ENCODE results near the gene HGS. TPM values are rescaled to one million over a fixed set of nuclear protein-coding genes. Genes with fewer than 3 reads are reported as not detected.

HGS gene
- total RNA-seq, 1 experiment from 2014 or later, result 240 TPM

- H3K36me3 ChIP-seq (ENCODE audit: control insufficient read depth, insufficient read depth, low read length), result no peaks in the 10 kb centered on the region
- no peak overlapping the region for H3K4me3 ChIP-seq (ENCODE audit: low read depth in 2 of 2, low read length in 2 of 2)
- ATAC-seq, result no peak
- no peaks in the 10 kb centered on the region for H3K27me3 ChIP-seq (ENCODE audit: control insufficient read depth, insufficient read depth, low read length)
- no peak for DNase-seq (ENCODE audit: low read depth, low spot score)
- H3K9me3 ChIP-seq (ENCODE audit: control insufficient read depth, insufficient read depth, low read depth, low read length), result no peaks in the 10 kb centered on the region
- intact Hi-C loops (cut with micrococcal nuclease; ENCODE audit: unreplicated experiment), result no loop called here
- H3K4me1 ChIP-seq (ENCODE audit: control insufficient read depth, insufficient read depth, low read length), result peaks cover 7% of the 10 kb centered on the region
- TF ChIP-seq SIN3A (IDR thresholded peaks at IDR 0.05; ENCODE audit: borderline replicate concordance, insufficient read depth, low read depth, low read length), result no peak
- TF ChIP-seq, protein P1, sequence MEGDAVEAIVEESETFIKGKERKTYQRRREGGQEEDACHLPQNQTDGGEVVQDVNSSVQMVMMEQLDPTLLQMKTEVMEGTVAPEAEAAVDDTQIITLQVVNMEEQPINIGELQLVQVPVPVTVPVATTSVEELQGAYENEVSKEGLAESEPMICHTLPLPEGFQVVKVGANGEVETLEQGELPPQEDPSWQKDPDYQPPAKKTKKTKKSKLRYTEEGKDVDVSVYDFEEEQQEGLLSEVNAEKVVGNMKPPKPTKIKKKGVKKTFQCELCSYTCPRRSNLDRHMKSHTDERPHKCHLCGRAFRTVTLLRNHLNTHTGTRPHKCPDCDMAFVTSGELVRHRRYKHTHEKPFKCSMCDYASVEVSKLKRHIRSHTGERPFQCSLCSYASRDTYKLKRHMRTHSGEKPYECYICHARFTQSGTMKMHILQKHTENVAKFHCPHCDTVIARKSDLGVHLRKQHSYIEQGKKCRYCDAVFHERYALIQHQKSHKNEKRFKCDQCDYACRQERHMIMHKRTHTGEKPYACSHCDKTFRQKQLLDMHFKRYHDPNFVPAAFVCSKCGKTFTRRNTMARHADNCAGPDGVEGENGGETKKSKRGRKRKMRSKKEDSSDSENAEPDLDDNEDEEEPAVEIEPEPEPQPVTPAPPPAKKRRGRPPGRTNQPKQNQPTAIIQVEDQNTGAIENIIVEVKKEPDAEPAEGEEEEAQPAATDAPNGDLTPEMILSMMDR (IDR thresholded peaks at IDR 0.05), result no peak
- no peak for TF ChIP-seq POLR2AphosphoS5 (IDR thresholded peaks at IDR 0.05; ENCODE audit: low read depth, low read length)
- no peak for TF ChIP-seq TCF7L2 (IDR thresholded peaks at IDR 0.05; ENCODE audit: low read depth, low read length)
- TF ChIP-seq, protein P2, sequence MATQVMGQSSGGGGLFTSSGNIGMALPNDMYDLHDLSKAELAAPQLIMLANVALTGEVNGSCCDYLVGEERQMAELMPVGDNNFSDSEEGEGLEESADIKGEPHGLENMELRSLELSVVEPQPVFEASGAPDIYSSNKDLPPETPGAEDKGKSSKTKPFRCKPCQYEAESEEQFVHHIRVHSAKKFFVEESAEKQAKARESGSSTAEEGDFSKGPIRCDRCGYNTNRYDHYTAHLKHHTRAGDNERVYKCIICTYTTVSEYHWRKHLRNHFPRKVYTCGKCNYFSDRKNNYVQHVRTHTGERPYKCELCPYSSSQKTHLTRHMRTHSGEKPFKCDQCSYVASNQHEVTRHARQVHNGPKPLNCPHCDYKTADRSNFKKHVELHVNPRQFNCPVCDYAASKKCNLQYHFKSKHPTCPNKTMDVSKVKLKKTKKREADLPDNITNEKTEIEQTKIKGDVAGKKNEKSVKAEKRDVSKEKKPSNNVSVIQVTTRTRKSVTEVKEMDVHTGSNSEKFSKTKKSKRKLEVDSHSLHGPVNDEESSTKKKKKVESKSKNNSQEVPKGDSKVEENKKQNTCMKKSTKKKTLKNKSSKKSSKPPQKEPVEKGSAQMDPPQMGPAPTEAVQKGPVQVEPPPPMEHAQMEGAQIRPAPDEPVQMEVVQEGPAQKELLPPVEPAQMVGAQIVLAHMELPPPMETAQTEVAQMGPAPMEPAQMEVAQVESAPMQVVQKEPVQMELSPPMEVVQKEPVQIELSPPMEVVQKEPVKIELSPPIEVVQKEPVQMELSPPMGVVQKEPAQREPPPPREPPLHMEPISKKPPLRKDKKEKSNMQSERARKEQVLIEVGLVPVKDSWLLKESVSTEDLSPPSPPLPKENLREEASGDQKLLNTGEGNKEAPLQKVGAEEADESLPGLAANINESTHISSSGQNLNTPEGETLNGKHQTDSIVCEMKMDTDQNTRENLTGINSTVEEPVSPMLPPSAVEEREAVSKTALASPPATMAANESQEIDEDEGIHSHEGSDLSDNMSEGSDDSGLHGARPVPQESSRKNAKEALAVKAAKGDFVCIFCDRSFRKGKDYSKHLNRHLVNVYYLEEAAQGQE (IDR thresholded peaks at IDR 0.05; ENCODE audit: insufficient read depth in 1 of 2, low read depth in 2 of 2, low read length in 1 of 2), result no peak
- no peak overlapping the region for H3K27ac ChIP-seq (ENCODE audit: low read length)
- ChIA-PET POLR2A (no interaction called here), CTCF (no interaction called here)
- no TSS peak for BruUV-seq (replicated peaks)
- in situ Hi-C loops (cut with HindIII; ENCODE audit: low pct_unique_long_range_greater_than_20kb, low sequenced_read_pairs), result no loop called here
Observed at GRCh38 chr17:81647640-81648012, 36.2 kb upstream of the HGS start.

DNA sequence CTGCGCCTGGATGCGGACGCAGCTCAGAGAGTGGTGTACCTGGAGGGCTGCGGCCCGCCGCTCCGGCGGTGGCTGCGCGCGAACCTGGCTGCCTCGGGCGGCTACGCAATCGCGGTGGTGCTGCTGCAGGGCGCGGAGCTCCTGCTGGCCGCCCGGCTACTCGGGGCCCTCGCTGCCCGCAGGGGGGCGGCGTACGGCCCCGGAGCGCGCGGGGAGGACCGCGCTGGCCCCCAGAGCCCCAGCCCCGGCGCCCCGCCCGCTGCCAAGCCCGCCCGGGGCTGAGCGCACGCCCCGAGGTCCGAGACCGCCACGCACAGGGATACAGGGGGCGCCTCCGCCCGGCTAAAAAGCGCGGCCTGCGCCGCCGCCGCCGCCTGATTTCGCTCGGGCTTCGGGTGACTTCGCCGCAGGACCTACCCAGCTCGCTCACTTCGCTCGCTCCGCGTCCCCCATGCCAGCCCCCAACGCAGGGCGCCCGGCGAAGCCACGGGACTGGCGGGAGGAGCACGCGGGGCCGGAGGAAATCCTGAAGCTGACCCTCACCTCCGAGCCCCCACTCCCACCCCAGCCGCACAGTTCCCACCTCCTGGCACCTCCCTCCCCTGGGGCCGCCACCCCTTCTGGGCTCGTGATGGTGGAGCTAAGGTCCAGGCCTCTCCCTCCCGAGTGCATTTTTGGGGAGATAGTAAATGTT lies 35.7 kb upstream of the HGS start:
- peaks cover 7% of the 10 kb centered on the region for H3K4me1 ChIP-seq (ENCODE audit: control insufficient read depth, insufficient read depth, low read length)
- H3K4me3 ChIP-seq (ENCODE audit: low read depth in 2 of 2, low read length in 2 of 2), result no peak overlapping the region
- ChIA-PET POLR2A (no interaction called here), CTCF (no interaction called here)
- TF ChIP-seq POLR2AphosphoS5 (IDR thresholded peaks at IDR 0.05; ENCODE audit: low read depth, low read length) (no peak), TCF7L2 (IDR thresholded peaks at IDR 0.05; ENCODE audit: low read depth, low read length) (no peak), SIN3A (IDR thresholded peaks at IDR 0.05; ENCODE audit: borderline replicate concordance, insufficient read depth, low read depth, low read length) (no peak)
- TF ChIP-seq, protein P2 (IDR thresholded peaks at IDR 0.05; ENCODE audit: insufficient read depth in 1 of 2, low read depth in 2 of 2, low read length in 1 of 2), result no peak
- TF ChIP-seq, protein P1 (IDR thresholded peaks at IDR 0.05), result no peak
- ATAC-seq, result no peak
- no peaks in the 10 kb centered on the region for H3K9me3 ChIP-seq (ENCODE audit: control insufficient read depth, insufficient read depth, low read depth, low read length)
- BruUV-seq (replicated peaks), result no TSS peak
- no peaks in the 10 kb centered on the region for H3K36me3 ChIP-seq (ENCODE audit: control insufficient read depth, insufficient read depth, low read length)
- H3K27me3 ChIP-seq (ENCODE audit: control insufficient read depth, insufficient read depth, low read length), result no peaks in the 10 kb centered on the region
- no peak for DNase-seq (ENCODE audit: low read depth, low spot score)
- in situ Hi-C loops (cut with HindIII; ENCODE audit: low pct_unique_long_range_greater_than_20kb, low sequenced_read_pairs), result no loop called here
- no peak overlapping the region for H3K27ac ChIP-seq (ENCODE audit: low read length)
- intact Hi-C loops (cut with micrococcal nuclease; ENCODE audit: unreplicated experiment), result no loop called here

Data from Panc1 (cell line).